OCI-LY1 (cell line): Measurements from ENCODE around the gene IGSF11.

Experiments
- CTCF ChIP-seq: fragments of 200-600 bp; sonication (generic), shearing (Covaris generic); IDR thresholded peaks from 2 replicates; pipeline ENCODE4 v1.5.1; 2017; ENCODE audit warnings: mild to moderate bottlenecking, antibody characterized with exemption, low read length, moderate library complexity, mixed read lengths
- EZH2 ChIP-seq: fragments of 200-600 bp; sonication (generic), shearing (Covaris generic); IDR thresholded peaks from 2 replicates; pipeline ENCODE4 v1.8.0; 2017; ENCODE audit warnings: borderline replicate concordance, mixed run types, mild to moderate bottlenecking, antibody characterized with exemption, low read length, moderate library complexity, mixed read lengths

DNA sequence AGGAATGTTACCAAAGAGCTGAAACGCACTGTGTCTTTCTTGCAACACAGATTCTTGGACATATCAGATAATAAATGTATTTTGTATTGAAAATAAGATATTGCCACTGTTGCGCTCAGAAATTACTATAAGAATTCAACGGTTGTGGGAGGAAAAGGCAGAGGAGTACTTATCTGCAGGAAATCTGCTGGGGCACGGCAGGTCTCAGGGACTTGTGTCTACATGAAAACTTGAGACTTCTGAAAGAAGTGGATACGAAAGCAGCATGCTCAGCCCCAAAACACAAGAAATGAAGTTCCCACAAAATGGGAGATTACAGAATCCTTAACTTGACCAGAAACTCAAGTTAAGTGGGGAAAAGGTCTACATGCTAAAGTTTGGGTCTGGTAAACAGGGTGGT is 86.5 kb downstream of the IGSF11 start:
- no peak for TF ChIP-seq CTCF
- no peak for TF ChIP-seq EZH2
